GM10266 (cell line): ENCODE measurements around the gene VSTM5.
A peak's percentile ranks its signal among the peaks of the same experiment; 100 is the strongest.
"Not testable (repeated sequence)": the region's sequence is repeated elsewhere in the genome, so short reads cannot be mapped to it uniquely, and the experiment has no call there.

Source experiments
- DNase-seq: peaks from one replicate; pipeline ENCODE4 v3.0.0; 2012; ENCODE audit errors: extremely low spot score
- CTCF ChIP-seq: IDR thresholded peaks from 2 replicates; pipeline ENCODE4 v1.5.1; 2012; ENCODE audit warnings: mild to moderate bottlenecking, low read depth; ENCODE audit not compliant: control insufficient read depth, insufficient read depth; ENCODE audit errors: missing control alignments

The VSTM5 gene

GRCh38 chr11:93850594-93851018 lies at the start of gene VSTM5:
TSS of gene VSTM5 (minus strand) at chr11:93850618. CDS start at chr11:93850502, 116 bp downstream.
- DNase-seq, result no peak
- TF ChIP-seq CTCF, result no peak

- no peak for DNase-seq
Observed at GRCh38 chr11:93895106-93895862, 44.9 kb upstream of the VSTM5 start.

GRCh38 chr11:93890391-93891051 lies 40.1 kb upstream of the VSTM5 start:
- no peak for DNase-seq
- no peak for TF ChIP-seq CTCF

More at GRCh38 chr11:93895106-93895862, 44.9 kb upstream of the VSTM5 start:
- TF ChIP-seq CTCF, result peak; percentile 47

- TF ChIP-seq CTCF, result no peak
Observed at GRCh38 chr11:93887111-93887510, 36.7 kb upstream of the VSTM5 start.

GRCh38 chr11:93879114-93879513 lies 28.7 kb upstream of the VSTM5 start:
- DNase-seq, result not testable (repeated sequence)

More at GRCh38 chr11:93887111-93887510, 36.7 kb upstream of the VSTM5 start:
- no peak for DNase-seq

- TF ChIP-seq CTCF, result no peak
- no peak for DNase-seq
Observed at GRCh38 chr11:93875637-93876036, 25.2 kb upstream of the VSTM5 start.

- DNase-seq, result no peak
- no peak for TF ChIP-seq CTCF
Observed at GRCh38 chr11:93871526-93871925, 21.1 kb upstream of the VSTM5 start.
